Kidney epithelial cell (primary cell): Measurements from ENCODE around the gene CEACAM1. TPM values are rescaled to one million over a fixed set of nuclear protein-coding genes. Genes with fewer than 3 reads are reported as not detected.
"Not testable (repeated sequence)": the region's sequence is repeated elsewhere in the genome, so short reads cannot be mapped to it uniquely, and the experiment has no call there.

ENCODE experiments used
- DNase-seq: peaks from one replicate; pipeline ENCODE4 v3.0.0-alpha.2; 2010; ENCODE audit warnings: low read depth
- H3K27me3 ChIP-seq: 2 replicates; pipeline ENCODE4 v1.6.0; 2011; ENCODE audit warnings: low read length; ENCODE audit not compliant: control insufficient read depth, insufficient read depth
- H3K36me3 ChIP-seq: 2 replicates; pipeline ENCODE4 v1.5.1; 2011; ENCODE audit warnings: low read length; ENCODE audit not compliant: control insufficient read depth, insufficient read depth
- H3K4me3 ChIP-seq: 2 replicates; pipeline ENCODE4 v1.5.1; 2011; ENCODE audit warnings: low read depth, mild to moderate bottlenecking, control low read depth, low read length
- total RNA-seq: library from RNA; depleted of rRNA; stranded (reverse); fragments of >200 nt; gene quantifications from 2 replicates; pipeline ENCODE4 v1.2.3, GENCODE V29; 2015
- TF ChIP-seq, protein P1 (sequence below): IDR thresholded peaks from 2 replicates; pipeline ENCODE4 v1.5.1; 2011; ENCODE audit warnings: mild to moderate bottlenecking, moderate library complexity, low read length, control low read depth, inconsistent platforms; ENCODE audit not compliant: insufficient read depth, poor library complexity, severe bottlenecking

CEACAM1 gene
- total RNA-seq, 1 donor from 2014 or later, result 2.1 TPM

DNA sequence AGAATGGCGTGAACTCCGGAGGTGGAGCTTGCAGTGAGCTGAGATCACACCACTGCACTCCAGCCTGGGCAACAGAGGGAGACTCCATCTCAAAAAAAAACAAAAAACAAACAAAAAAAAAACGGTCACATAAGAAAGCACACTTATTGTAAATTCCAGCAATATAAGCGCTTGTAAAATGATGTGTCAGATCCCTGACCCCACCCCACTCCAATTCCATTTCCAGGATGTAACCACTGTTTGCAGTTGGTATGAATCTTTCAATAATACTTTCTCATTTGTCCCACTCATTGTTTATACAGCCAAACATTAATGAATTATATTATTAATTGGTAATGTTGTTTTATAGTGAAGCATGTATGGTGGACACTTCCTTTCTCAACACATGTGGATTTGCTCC, 15.9 kb upstream of the CEACAM1 start:
- H3K27me3 ChIP-seq, result peaks cover 7% of the 10 kb centered on the region
- no peaks in the 10 kb centered on the region for H3K36me3 ChIP-seq
- no peak overlapping the region for H3K4me3 ChIP-seq
- no peak for DNase-seq
- TF ChIP-seq, protein P1, sequence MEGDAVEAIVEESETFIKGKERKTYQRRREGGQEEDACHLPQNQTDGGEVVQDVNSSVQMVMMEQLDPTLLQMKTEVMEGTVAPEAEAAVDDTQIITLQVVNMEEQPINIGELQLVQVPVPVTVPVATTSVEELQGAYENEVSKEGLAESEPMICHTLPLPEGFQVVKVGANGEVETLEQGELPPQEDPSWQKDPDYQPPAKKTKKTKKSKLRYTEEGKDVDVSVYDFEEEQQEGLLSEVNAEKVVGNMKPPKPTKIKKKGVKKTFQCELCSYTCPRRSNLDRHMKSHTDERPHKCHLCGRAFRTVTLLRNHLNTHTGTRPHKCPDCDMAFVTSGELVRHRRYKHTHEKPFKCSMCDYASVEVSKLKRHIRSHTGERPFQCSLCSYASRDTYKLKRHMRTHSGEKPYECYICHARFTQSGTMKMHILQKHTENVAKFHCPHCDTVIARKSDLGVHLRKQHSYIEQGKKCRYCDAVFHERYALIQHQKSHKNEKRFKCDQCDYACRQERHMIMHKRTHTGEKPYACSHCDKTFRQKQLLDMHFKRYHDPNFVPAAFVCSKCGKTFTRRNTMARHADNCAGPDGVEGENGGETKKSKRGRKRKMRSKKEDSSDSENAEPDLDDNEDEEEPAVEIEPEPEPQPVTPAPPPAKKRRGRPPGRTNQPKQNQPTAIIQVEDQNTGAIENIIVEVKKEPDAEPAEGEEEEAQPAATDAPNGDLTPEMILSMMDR, result no peak

GRCh38 chr19:42542791-42543190, 14.5 kb upstream of the CEACAM1 start:
- H3K27me3 ChIP-seq, result peaks cover 5% of the 10 kb centered on the region
- TF ChIP-seq, protein P1, result no peak
- H3K4me3 ChIP-seq, result no peak overlapping the region
- no peak for DNase-seq
- H3K36me3 ChIP-seq, result no peaks in the 10 kb centered on the region

DNA sequence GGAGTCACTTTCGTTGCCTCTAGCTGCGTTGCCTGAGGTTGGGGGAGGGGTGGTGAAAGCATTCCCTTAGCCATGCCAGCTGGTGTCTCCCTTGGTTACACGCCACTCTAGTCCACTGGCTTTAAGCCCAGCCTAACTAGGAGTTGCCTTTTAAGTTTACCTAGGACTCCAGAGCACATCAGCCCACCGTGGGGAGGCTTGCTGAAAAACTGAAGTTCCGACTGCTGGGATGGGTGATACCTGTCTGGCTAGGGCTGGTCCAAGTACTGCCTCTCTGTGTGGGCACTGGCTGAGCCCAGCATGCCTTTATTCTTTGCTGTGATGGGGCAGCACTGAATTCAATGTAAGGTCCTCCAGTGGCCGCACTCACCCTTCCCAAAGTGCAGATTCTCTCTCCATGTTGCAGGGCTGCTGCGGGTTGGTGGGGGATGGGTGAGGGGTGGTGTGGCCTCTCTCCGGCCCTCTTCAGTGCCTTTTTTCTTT, 11.8 kb upstream of the CEACAM1 start:
- Histone ChIP-seq H3K27me3 (peaks cover 5% of the 10 kb centered on the region), H3K4me3 (no peak overlapping the region), H3K36me3 (no peaks in the 10 kb centered on the region)
- TF ChIP-seq, protein P1, result no peak
- no peak for DNase-seq

GRCh38 chr19:42538841-42539709, 10.8 kb upstream of the CEACAM1 start:
- H3K27me3 ChIP-seq, result peaks cover 5% of the 10 kb centered on the region
- TF ChIP-seq, protein P1, result no peak
- no peak for DNase-seq
- H3K4me3 ChIP-seq, result no peak overlapping the region
- no peaks in the 10 kb centered on the region for H3K36me3 ChIP-seq

GRCh38 chr19:42535276-42535675, 7.0 kb upstream of the CEACAM1 start:
- DNase-seq, H3K36me3 ChIP-seq, H3K4me3 ChIP-seq, H3K27me3 ChIP-seq: not testable (repeated sequence)

DNA sequence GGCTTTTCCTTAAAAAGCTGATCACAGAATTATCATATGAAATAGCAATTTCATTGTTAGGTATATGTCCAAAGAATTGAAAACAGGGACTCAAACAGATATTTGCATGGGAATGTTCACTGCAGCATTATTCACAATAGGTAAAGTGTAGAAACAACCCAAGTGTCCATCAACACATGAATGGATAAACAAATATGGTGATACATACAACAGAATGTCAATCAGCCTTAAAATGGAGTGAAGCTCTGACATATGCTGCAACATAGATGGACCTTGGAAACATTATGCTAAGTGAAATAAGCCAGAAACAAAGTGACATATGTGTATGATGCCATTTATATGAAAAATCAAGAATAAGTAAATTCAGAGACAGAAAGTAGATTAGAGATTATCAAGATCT, 6.1 kb upstream of the CEACAM1 start:
- H3K36me3 ChIP-seq, result no peaks in the 10 kb centered on the region
- TF ChIP-seq, protein P1, result no peak
- no peak for DNase-seq
- H3K27me3 ChIP-seq, result no peaks in the 10 kb centered on the region
- no peak overlapping the region for H3K4me3 ChIP-seq
